AG04449 (cell line): ENCODE data around the gene ONECUT2.

Source experiments
- CTCF ChIA-PET: fragments of 350-600 bp; formaldehyde crosslinking; extraction: SDS; loops from one replicate; lab custom pipeline; 2021; ENCODE audit warnings: antibody characterized with exemption; lab: Yijun Ruan, JAX
- POLR2A ChIA-PET: fragments of 400-600, 350-600 bp; formaldehyde crosslinking; extraction: SDS; loops from one replicate; lab custom pipeline; 2020; ENCODE audit warnings: antibody characterized with exemption, inconsistent platforms; lab: Yijun Ruan, JAX
- DNase-seq: peaks from one replicate; pipeline ENCODE4 v3.0.0-alpha.2; 2010; ENCODE audit warnings: low read depth, low spot score
- H3K4me3 ChIP-seq: 2 replicates; pipeline ENCODE4 v1.5.1; 2011; ENCODE audit warnings: low read depth, mild to moderate bottlenecking, control low read depth, low read length
- CTCF ChIP-seq: IDR thresholded peaks from one replicate; pipeline ENCODE4 v1.5.1; 2011; ENCODE audit warnings: mild to moderate bottlenecking, moderate library complexity, low read length, control low read depth, inconsistent platforms; ENCODE audit not compliant: insufficient read depth; ENCODE audit errors: missing control alignments

Gene ONECUT2

GRCh38 chr18:57438743-57439608 lies 3.8 kb downstream of the ONECUT2 start:
- ChIA-PET POLR2A (no interaction called here), CTCF (interaction anchor here (0.8 kb wide), 1 partner anchor 9 kb away, joined by 3 read pairs; no protein-coding TSS in a partner anchor)
- no peak for DNase-seq
- no peak for TF ChIP-seq CTCF
- no peak overlapping the region for H3K4me3 ChIP-seq

GRCh38 chr18:57439609-57439968 lies 4.4 kb downstream of the ONECUT2 start:
- CTCF ChIA-PET, result interaction anchor here (0.8 kb wide), 1 partner anchor 8 kb away, joined by 3 read pairs; no protein-coding TSS in a partner anchor

GRCh38 chr18:57439985-57440330 lies 4.8 kb downstream of the ONECUT2 start:
- no peak for DNase-seq
- TF ChIP-seq CTCF, result no peak
- no peak overlapping the region for H3K4me3 ChIP-seq
- ChIA-PET POLR2A (no interaction called here), CTCF (interaction anchor here (0.8 kb wide), 1 partner anchor 8 kb away, joined by 3 read pairs; no protein-coding TSS in a partner anchor)

More at GRCh38 chr18:57439609-57439968, 4.4 kb downstream of the ONECUT2 start:
- POLR2A ChIA-PET, result no interaction called here
- no peak for TF ChIP-seq CTCF
- no peak overlapping the region for H3K4me3 ChIP-seq
- no peak for DNase-seq

GRCh38 chr18:57440331-57441070 lies 5.3 kb downstream of the ONECUT2 start:
- POLR2A ChIA-PET, result no interaction called here
- CTCF ChIA-PET, result no interaction called here
- no peak for DNase-seq

GRCh38 chr18:57441071-57441794 lies 6.1 kb downstream of the ONECUT2 start:
- CTCF ChIA-PET, result interaction anchor here (1.1 kb wide), 1 partner anchor 738 kb away, joined by 3 read pairs; no protein-coding TSS in a partner anchor
- H3K4me3 ChIP-seq, result no peak overlapping the region
- TF ChIP-seq CTCF, result no peak
- POLR2A ChIA-PET, result no interaction called here
- no peak for DNase-seq

More at GRCh38 chr18:57440331-57441070, 5.3 kb downstream of the ONECUT2 start:
- no peak for TF ChIP-seq CTCF
- H3K4me3 ChIP-seq, result no peak overlapping the region
